EH (cell line): ENCODE data around the gene YWHAB.
A peak's percentile ranks its signal among the peaks of the same experiment; 100 is the strongest.
"Not testable (repeated sequence)": the region's sequence is repeated elsewhere in the genome, so short reads cannot be mapped to it uniquely, and the experiment has no call there.

Source experiments
- DNase-seq: peaks from one replicate; pipeline ENCODE4 v3.0.0-alpha.2; 2015; ENCODE audit warnings: low read depth

Gene YWHAB

DNA sequence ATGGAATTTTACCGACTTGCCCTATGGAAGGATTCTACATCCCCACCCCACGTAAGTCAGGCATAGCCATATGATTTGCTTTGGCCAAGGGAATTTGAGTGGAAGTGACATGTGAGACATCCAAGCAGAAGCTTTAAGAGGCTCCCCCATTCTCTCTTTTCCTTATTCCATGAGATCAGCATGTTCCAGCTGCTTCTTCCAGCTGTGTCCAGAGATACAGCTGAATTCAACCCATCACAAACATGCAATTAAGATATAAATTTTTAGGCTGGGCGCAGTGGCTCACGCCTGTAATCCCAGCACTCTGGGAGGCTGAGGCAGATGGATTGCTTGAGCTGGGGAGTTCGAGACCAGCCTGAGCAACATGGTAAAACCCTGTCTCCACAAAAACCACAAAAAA is 16.0 kb upstream of the YWHAB start:
- DNase-seq = no peak

DNA sequence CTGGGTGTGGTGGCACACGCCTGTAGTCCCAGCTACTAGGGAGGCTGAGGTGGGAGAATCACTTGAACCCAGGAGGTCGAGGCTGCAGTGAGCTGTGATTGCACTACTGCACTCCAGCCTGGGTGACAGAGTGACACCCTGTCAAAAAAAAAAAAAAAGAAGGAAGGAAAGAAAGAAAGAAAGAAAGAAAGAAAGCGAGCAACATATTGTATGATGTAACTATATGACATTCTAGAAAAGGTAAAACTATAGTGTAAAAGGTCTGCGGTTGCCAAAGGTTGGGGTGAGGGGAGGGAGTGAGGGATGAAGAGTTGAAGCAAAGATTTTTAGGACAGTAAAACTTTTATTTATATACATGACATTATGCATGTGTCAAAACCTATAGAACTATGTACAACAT is 3.1 kb upstream of the YWHAB start:
- not testable (repeated sequence) for DNase-seq

DNA sequence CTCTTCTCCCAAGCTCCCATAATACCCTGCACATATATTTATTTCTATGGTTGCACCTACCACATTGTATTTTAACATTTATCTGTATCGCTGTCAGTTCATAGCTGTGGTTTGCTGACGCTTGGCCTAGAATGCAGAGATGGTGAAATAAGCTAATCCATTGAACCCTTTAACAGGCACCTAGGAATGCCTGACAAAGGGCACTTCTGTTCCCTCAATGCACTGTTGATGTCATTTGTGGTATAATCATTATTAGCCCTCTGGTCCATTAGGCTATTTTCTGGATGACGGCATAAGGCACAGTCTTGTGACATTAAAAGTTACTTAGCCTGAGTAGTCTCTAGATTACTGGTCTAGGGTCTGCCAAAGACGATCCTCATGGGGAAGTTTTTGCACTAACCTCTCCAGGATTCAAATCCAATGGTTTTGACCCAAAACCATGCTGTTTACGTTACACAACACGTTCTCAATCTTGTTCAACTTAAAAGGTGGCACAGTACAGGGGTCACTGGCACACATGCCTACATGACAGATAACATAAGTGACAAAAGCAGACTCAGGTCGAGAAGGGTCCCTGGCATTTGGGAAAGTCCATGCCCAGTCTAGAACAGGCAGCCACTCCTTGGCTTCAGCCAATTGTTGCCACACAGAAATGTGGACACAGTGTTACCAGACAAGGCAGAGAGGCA is 2.1 kb upstream of the YWHAB start:
- DNase-seq = no peak

DNA sequence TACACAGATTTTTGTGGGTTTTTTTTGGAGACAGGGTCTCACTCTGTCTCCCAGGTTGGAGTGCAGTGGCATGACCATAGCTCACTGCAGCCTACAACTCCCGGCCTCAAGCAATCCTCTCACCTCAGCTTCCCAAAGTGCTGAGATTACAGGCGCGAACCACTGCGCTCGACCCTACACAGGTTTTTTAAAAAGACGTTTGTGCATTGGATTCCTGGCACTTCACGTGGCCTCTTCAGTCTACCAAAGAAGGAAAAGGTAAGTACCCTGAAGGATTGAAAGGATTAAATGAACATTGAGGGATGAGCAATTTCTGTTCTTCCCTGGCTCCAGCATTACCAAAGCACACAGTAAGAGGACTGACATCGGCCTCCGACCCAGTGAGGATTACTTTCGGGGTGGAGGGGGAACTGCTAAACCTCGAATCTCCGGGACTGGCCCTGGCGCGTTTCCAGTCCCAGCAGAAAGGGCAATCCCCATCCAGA is 556 bp upstream of the YWHAB start:
- no peak for DNase-seq

DNA sequence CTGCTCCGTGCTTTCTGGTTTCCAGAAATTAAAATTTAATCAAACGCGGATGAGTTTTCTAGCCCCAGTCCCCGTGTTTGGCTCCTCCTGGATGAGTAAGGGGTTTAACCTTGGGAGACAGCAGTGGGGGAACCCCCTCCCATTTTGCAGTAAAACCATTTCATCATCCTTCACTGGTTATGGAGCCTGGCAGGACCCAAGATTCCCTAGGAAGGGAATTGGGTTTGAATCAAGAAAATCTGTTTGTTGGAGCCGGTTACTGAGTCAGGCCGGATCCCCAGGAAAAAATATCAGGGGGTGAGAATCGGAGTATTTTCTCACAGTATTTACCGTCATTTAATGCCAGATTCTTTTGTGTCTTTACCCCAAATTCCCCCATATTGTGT is 754 bp downstream of the YWHAB start:
- DNase-seq = no peak

DNA sequence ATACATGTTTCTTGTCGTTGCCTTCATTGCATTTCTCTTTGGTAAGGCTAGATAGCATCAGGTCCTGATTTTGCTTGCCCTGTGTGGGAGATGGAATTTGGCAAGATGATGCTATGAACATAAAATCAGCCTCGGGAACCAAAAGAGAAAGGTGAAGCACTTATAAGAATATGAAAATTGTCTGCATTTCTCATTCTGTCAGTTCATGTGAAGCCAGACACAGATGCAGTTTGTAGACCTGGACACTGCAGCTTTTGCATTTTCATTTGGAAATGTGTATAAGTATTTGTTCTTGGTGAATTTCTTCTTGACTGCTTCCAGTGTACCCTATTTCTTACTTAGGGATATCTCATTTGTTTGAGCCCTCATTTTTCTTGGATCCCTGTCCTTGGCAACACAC is 1.3 kb downstream of the YWHAB start:
- DNase-seq = no peak

DNA sequence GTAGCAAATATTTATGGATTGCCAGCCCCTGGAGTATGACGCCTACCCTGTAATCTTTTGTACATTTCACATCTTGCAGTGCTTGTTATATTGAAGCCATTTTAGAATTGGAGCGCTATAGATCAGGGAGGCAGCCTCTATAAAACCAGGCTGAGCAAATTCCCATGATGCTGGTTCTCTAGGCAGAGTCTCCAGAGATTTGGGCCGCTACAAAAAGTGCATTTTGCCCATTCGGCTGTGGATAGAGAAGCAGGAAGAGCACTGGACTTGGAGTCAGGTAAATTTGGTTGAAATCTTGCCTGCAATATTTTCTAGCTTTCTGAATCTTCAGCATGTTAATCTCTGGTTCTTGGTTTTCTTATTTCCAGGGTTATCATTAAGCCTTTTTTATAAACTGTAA is 2.0 kb downstream of the YWHAB start:
- no peak for DNase-seq

DNA sequence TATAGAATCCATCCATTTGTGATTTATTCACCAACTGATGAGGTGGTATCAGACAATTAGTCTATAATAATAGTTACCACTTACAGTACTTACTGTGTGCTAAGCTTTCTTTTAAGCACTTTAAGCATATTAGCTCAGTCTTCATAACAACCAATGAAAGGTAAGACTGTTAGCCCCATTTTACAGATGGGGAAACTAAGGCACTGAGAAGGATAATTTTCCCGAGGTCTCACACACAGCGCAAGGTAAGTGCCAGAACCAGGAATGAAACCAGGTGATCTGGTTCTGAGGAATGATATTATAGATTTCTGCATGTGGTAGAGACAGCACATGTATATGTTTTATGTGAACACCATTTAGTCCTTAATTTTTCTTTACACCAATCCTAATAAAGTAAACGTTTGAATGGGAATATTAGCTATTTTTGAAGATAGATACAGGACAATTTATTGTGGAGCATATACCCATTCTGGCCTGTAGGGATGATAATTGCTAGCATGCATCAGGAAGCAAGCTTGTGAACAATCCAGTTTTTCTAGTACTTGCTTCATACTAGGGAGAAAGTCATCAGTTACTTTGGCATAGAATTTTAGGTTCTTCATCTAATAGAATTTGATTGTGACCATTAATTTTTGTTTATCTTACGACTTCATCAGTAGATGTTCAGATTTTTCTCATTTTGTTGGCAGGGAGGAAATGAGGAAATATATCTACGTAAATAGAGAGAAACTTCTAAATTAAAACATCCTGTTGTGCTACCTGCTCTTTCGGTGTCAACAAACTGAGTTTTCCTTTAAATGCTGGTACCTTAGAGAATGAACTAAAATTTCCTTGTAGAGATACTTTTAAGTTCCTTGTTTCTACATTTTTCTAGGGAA is 3.0 kb downstream of the YWHAB start:
- DNase-seq = peak; percentile 11

DNA sequence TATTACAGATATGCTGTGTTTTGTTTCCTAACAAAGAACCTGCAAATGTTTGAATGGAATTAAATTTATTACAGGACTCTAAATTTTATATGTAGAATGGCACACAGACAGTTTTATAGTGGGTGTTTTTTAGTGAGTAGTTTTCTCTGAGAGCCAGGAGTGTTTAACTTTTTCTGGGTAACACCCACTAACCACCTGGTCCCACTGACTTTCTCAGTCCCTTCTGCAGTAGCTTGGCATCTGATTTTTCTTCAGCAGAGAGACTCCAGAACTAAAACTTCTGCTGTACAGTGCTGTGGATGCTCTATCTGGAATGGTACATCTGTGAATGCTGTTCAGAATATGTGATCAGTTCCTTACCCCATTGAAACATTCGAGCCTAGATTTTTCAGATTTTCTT is 6.3 kb downstream of the YWHAB start:
- DNase-seq = no peak

DNA sequence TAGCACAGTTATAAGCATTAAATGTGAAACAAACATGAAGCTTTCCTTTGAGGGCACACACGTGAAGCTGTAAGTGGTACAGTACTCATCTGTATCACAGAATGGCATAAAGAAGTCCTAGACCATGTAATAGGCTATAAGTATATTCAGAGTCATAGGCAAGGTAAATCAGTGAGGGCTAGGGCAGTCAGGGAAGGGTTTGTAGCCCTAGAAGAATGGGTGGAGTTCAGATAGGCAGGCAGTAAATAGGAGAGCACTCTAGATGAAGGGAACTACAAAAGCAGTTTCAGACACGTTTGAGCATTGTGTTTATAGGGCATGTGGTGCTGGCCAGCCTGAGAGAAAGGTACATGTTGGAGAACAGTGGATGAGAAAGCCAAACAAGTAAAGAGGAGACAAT is 9.5 kb downstream of the YWHAB start:
- DNase-seq = no peak

DNA sequence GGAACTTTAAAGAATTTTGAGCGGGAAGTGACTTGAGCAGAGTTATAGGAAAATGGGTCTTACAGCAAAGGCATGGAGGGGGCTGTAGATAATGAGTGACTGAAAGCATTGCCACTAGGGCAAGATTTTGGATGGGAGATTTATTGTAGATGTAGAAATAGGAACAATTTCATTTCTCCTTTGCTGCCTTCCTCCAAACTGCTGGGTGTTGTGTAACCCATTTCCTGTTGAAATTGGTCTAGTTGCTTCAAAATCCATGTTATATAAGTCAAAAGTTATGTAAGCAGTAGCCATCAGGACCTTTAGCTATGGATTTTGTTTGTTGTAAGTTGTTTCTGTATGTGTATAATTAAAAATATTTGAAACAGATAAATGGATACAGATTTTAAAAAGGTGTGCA is 11.1 kb downstream of the YWHAB start:
- peak; percentile 44 for DNase-seq

DNA sequence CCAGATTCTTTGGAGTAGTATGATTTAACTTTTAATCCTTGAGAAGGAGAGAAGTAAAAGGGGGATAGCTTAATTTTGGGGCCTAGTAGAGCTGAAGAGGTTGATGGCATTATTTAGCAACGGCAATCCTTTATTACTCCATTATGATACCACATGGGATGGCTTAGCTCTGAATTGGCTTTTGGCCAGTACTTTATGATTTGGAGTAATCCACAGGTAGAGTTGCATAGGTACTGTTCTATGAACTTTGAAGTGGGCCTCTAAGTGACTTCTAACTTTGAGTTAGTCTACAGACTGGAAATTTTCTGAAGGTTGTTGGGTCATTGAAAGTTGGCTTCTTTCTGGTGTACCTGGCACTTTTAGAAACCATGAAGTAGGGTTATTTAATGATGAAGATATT is 11.6 kb downstream of the YWHAB start:
- no peak for DNase-seq

DNA sequence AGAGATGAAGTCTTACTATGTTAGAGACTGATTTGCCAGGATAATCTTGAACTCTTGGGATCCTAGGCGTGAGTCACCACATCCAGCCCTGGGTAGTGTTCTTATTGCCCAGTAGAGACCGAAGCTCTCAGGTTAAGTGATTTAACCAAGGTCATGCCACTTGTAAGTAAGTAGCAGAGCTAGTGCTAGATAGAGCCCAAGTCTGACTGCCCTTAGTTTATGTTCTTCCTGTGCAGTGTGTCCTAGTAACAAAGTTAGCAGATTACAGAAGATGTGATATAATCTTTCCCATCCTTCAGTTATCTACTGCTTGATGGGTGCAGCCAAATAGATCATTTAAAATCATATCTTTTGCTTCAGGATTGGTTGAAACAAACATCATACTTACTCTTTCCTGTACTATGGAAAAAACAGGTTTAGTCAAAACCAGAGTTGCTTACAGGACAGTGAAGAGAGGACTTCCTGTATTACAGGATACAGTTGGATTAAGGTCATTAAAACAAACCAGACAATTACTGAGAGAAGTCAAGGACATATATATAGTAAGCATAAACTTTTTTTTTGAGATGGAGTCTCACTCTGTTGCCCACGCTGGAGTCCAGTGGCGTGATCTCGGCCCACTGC is 14.8 kb downstream of the YWHAB start:
- DNase-seq = no peak

DNA sequence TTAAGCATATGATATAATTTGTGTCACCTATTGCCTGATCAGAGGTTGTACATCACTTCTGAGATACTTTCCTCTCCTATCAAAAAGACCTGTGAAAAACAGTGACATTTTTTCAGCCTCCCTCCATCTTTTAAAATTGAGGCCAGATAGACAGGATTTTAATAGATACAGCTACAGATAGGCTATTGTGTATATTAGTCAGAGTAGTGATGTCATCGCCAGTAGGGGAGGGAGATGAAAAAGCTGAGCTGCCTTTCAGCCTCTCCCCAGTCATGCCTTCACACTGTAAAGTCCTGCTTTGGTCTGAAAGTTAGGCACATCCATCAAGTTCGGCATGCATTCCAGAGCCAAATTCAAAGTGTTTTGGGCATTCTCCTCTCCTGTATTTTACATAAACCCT is 16.5 kb downstream of the YWHAB start:
- DNase-seq = peak; percentile 67

DNA sequence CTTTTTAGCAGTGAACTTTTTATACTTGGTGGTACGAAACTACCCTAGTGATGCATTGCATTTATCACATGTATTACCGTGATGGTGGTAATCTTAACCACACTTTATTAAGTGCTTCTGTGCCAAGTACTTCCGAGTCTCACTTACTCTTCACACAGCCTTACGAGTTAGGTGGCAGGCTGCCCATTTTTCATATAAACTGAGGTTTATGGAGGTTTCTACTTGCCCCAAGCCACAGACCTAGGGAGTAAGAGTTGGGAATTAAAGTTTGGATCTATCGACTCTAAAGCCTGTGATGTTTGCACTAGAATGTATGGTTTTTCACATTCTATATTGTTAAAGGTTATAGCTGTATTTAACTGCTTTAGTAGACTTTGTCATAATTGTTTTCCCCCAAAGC is 18.9 kb downstream of the YWHAB start:
- no peak for DNase-seq

DNA sequence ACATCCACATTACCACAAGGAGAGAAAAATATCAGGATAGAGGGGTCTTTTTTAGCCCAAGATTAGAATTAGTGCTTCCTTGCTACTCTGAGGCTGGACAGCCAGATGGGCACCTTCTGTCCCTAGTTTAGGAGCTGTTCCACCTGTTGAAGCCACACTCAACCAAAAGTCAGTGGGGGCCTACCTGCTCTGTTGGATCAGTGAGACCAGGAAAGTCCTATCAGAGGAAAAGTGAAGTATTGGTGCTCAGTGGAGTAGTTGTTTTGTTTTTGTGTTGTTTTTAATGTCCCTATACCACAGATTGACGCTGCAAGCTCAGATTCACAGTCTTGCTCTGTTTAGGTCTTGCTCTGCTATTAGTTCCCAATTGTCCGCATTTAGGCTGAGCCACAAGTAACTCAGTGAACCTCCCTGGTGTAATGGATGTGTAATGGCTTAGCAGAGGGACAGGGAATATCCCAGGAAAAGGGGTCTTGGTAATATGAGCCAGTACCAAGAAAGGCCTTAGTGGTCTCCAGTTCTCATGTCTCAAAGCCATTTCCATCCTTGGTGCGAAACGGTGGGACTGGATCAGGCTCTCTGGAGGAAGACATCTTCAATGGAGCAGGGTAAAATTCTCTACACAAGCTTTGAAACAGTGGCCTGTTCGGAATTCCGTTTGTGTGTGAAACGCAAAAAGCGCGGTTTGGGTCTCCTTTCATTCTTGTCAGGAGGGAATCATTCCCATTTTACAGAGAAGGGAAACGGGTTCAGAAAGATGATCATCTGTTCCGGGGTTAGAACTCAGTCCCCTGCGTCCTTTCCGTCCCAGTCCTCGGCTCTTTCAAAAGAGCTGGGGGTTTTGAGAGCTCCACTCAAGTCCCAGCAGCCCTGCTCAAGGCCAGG is 23.7 kb downstream of the YWHAB start:
- DNase-seq = no peak

DNA sequence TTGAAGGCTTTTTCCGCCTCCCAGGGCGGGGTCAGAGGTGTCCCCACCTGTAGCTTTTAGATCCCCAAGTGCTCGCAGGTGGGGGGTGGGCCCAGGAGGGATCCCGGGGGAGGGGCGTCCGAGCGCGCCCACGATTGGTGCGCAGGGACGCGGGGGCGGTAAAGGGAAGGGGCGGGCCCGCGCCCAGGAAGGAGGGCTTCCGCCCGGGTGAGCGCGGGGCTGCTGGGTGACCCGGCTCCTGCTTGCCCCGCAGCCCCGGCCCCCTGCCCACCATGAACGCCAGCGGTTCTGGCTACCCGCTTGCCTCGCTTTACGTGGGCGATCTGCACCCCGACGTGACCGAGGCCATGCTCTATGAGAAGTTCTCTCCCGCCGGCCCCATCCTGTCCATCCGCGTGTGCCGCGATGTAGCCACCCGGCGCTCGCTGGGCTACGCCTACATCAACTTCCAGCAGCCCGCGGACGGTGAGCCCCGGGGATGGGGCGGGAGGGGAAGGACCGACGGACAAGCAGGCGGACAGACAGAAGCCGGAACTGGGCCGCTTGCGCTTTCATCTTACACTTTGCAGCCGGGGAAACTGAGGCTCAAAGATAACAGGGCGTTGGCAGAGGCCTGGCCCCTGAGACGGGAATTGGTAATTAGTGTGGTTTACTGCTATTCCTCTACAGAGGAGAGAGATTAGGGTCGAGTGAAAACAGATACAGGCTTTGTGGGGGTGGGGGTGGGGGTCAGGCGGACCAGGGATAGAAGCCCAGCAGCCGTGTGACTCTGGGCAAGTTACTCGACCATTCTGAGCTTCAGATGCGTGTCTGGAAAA is 24.6 kb downstream of the YWHAB start, which contains the start of gene PABPC1L:
PABPC1L (plus strand) TSS at position 189 of the 818 bp plus-strand sequence; CDS start at position 273, 84 bp downstream.
- peak; percentile 70 for DNase-seq

DNA sequence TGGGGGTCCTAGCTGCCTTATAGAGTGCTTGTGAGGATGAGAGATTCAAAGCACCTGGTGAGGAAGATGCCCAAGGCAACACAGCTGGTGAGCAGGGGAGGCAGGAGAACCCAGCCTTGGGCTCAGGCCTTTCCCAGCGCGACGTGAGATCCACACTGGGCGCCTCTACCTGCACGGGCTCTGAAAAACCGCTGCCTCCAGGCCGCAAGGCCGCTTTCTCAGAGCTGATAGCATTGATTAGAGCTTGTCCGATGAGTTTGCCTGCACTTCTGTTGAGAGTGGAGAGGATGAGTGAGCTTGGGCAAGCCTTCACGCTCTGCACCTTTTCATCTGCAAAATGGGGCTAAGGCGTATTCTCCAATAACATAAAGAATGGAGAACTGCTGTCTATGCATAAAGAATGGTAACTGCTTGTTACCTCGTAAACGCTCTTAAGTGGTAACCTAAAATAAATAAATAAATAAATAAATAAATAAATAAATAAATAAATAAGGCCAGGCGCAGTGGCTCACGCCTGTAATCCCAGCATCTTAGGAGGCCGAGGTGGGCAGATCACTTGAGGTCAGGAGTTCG is 25.3 kb downstream of the YWHAB start:
- DNase-seq = no peak

DNA sequence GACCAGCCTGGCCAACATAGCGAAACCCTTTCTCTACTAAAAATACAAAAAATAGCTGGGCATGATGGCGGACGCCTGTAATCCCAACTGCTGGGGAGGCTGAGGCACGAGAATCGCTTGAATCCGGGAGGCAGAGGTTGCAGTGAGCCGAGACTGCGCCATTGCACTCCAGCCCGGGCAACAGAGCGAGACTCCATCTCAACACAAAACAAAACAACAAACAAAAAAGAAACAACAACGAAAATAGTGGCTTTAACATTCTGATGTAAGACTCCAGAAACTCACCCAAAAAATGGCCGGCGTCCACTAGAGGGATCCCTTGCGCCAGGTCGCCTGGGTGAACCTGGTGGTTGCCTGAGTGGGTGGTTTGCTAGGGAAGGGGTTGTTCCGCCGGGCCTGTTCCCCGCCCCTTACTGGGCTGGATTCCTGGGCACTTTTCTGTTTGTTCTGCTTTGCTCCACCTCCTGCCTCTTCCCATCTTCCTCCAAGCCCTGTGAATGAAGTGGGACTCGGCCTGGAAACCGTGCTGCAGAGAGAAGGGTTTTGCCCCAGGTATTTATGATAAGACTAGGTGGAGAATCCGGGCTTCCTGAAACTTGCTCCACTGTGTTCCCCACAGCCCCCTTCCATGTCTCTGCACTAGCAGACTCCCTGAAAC is 25.9 kb downstream of the YWHAB start:
- DNase-seq = peak; percentile 65

DNA sequence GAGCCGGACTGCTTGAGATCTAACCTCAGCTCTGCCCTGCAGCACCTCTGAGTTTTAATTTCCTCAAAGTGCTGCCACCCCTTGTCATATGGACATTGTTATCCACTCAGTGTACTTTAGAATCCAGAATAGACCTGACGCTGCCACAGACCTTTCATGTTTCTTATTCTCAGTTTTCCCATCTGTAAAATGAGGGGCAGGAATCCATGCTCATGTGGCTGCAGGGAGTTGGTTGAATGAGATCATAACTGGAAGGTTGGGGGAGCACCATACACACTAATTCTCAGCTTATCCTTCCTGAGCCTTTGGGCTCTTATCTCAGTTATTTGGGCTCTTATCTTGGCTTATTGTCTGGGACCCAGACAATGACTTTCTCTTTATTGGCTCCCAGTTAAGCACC is 26.7 kb downstream of the YWHAB start:
- DNase-seq = no peak
